Spinal cord (tissue), 10 donors: ENCODE measurements around the gene C19orf67. TPM values are rescaled to one million over a fixed set of nuclear protein-coding genes. Genes with fewer than 3 reads are reported as not detected.

Source experiments
- DNase-seq, 6 donors: peaks; one replicate each; pipeline versions ENCODE4 v3.0.0 to v3.0.0-alpha.2; 2013 to 2015; ENCODE audit warnings: low spot score in 6 of 6, low read depth in 4 of 6
- H3K27ac ChIP-seq: one replicate; pipeline ENCODE4 v1.5.1; 2013; ENCODE audit warnings: low read depth, low read length, control low read depth
- H3K27me3 ChIP-seq: one replicate; pipeline ENCODE4 v1.6.1; 2013; ENCODE audit warnings: low read length; ENCODE audit not compliant: control insufficient read depth, insufficient read depth
- H3K36me3 ChIP-seq: one replicate; pipeline ENCODE4 v1.6.1; 2013; ENCODE audit warnings: low read length; ENCODE audit not compliant: control insufficient read depth, insufficient read depth
- H3K4me1 ChIP-seq: one replicate; pipeline ENCODE4 v1.6.1; 2013; ENCODE audit warnings: low read length; ENCODE audit not compliant: control insufficient read depth, insufficient read depth
- H3K4me3 ChIP-seq: one replicate; pipeline ENCODE4 v1.5.1; 2013; ENCODE audit warnings: low read depth, low read length, control low read depth
- H3K9me3 ChIP-seq: one replicate; pipeline ENCODE4 v1.6.1; 2013; ENCODE audit warnings: low read length; ENCODE audit not compliant: control insufficient read depth, insufficient read depth
- WGBS: methylation state at CpG from one replicate; pipeline ENCODE4 v1.1.5; 2013; ENCODE audit warnings: missing lambda C conversion rate; ENCODE audit not compliant: insufficient coverage; 5-methylcytosine and 5-hydroxymethylcytosine counted together
- polyA plus RNA-seq, 2 donors: library from polyadenylated mRNA; unstranded; fragments of 120-200 nt; gene quantifications; one replicate each; pipeline ENCODE4 v1.2.1, GENCODE V29; 2013; ENCODE audit not compliant: insufficient read length in 2 of 2
- total RNA-seq, 2 donors: library from RNA; depleted of rRNA in 1 of 2; stranded (reverse); fragments of 120-200 nt in 1 of 2; fragments of >200 nt in 1 of 2; gene quantifications; one replicate each; pipeline versions ENCODE4 v1.2.3 to v1.2.4, GENCODE V29; 2013 to 2014
- donor health status: healthy.

C19orf67 gene
- total and polyA plus RNA-seq, 4 donors, result 0.21 to 0.22 TPM; not detected in 2

GRCh38 chr19:14097532-14098151 is 12.1 kb upstream of the C19orf67 start:
- DNase-seq, result no peak
- H3K36me3 ChIP-seq, result peaks cover 66% of the 10 kb centered on the region
- H3K4me1 ChIP-seq, result no peaks in the 10 kb centered on the region
- H3K4me3 ChIP-seq, result no peak overlapping the region
- H3K27me3 ChIP-seq, result no peaks in the 10 kb centered on the region
- H3K27ac ChIP-seq, result no peak overlapping the region
- H3K9me3 ChIP-seq, result no peaks in the 10 kb centered on the region
- 79% methylated on average over 21 of the region's 21 CpGs for WGBS

GRCh38 chr19:14096272-14096992 is 10.8 kb upstream of the C19orf67 start:
- H3K27ac ChIP-seq, result no peak overlapping the region
- WGBS, result 100% methylated on average over 4 of the region's 11 CpGs
- DNase-seq, result no peak
- H3K36me3 ChIP-seq, result peaks cover 54% of the 10 kb centered on the region
- H3K9me3 ChIP-seq, result no peaks in the 10 kb centered on the region
- no peaks in the 10 kb centered on the region for H3K27me3 ChIP-seq
- no peak overlapping the region for H3K4me3 ChIP-seq
- peaks cover 9% of the 10 kb centered on the region for H3K4me1 ChIP-seq

GRCh38 chr19:14094854-14095253 is 9.3 kb upstream of the C19orf67 start:
- H3K9me3 ChIP-seq, result no peaks in the 10 kb centered on the region
- H3K36me3 ChIP-seq, result peaks cover 39% of the 10 kb centered on the region
- WGBS, result 88% methylated on average over 4 of the region's 7 CpGs
- H3K4me3 ChIP-seq, result no peak overlapping the region
- H3K27ac ChIP-seq, result no peak overlapping the region
- H3K27me3 ChIP-seq, result no peaks in the 10 kb centered on the region
- peaks cover 11% of the 10 kb centered on the region for H3K4me1 ChIP-seq
- DNase-seq, result no peak

- 97% methylated on average over 8 of the region's 9 CpGs for WGBS
- Histone ChIP-seq H3K36me3 (peaks cover 36% of the 10 kb centered on the region), H3K27ac (no peak overlapping the region), H3K27me3 (no peaks in the 10 kb centered on the region), H3K9me3 (no peaks in the 10 kb centered on the region), H3K4me3 (no peak overlapping the region), H3K4me1 (peaks cover 20% of the 10 kb centered on the region)
- DNase-seq, result no peak
These were observed 7.7 kb upstream of the C19orf67 start for GRCh38 chr19:14093117-14093823.

- peaks cover 36% of the 10 kb centered on the region for H3K36me3 ChIP-seq
- peak overlapping the region; percentile 79 for H3K4me3 ChIP-seq
- WGBS, result 6% methylated on average over 9 of the region's 15 CpGs
- no peak for DNase-seq
- peaks cover 20% of the 10 kb centered on the region for H3K4me1 ChIP-seq
- no peaks in the 10 kb centered on the region for H3K27me3 ChIP-seq
- no peaks in the 10 kb centered on the region for H3K9me3 ChIP-seq
- H3K27ac ChIP-seq, result peak overlapping the region; percentile 93
These were observed 6.4 kb upstream of the C19orf67 start for GRCh38 chr19:14091813-14092462.

- Histone ChIP-seq H3K4me3 (peak overlapping the region; percentile 79), H3K27ac (peak overlapping the region; percentile 93), H3K27me3 (no peaks in the 10 kb centered on the region), H3K9me3 (no peaks in the 10 kb centered on the region), H3K36me3 (peaks cover 31% of the 10 kb centered on the region), H3K4me1 (peaks cover 20% of the 10 kb centered on the region)
- under 1% methylated on average over 60 of the region's 72 CpGs for WGBS
- DNase-seq, result peak in 2 of 6 donors; percentile 71 to 78
These were observed 5.7 kb upstream of the C19orf67 start for GRCh38 chr19:14091081-14091812.

GRCh38 chr19:14090509-14091080 is 5.0 kb upstream of the C19orf67 start, which contains the start of gene SAMD1:
Gene SAMD1, minus strand, starts transcription at chr19:14090751.
- WGBS, result no CpG with 5 or more reads among the region's 65 CpGs
- no peaks in the 10 kb centered on the region for H3K9me3 ChIP-seq
- peak within 1 kb of the TSS; percentile 93 for H3K27ac ChIP-seq
- H3K27me3 ChIP-seq, result no peaks in the 10 kb centered on the region
- DNase-seq, result peak in 4 of 6 donors; percentile 74 to 97 (median 88)
- H3K4me3 ChIP-seq, result peak within 1 kb of the TSS; percentile 79
- H3K4me1 ChIP-seq, result peaks cover 20% of the 10 kb centered on the region
- H3K36me3 ChIP-seq, result peaks cover 28% of the 10 kb centered on the region

GRCh38 chr19:14089662-14090508 is 4.3 kb upstream of the C19orf67 start:
- H3K27ac ChIP-seq, result no peak overlapping the region
- under 1% methylated on average over 124 of the region's 142 CpGs for WGBS

More at GRCh38 chr19:14089662-14090508, 4.3 kb upstream of the C19orf67 start:
- no peaks in the 10 kb centered on the region for H3K9me3 ChIP-seq
- peaks cover 33% of the 10 kb centered on the region for H3K36me3 ChIP-seq
- H3K4me1 ChIP-seq, result peaks cover 20% of the 10 kb centered on the region
- peak overlapping the region; percentile 48 for H3K4me3 ChIP-seq
- peak in 2 of 6 donors; percentile 77 to 80 for DNase-seq
- H3K27me3 ChIP-seq, result no peaks in the 10 kb centered on the region
